ENCODE measurements around the gene GTF2H3. TPM values are rescaled to one million over a fixed set of nuclear protein-coding genes. Genes with fewer than 3 reads are reported as not detected.
A peak's percentile ranks its signal among the peaks of the same experiment; 100 is the strongest.

GTF2H3 gene
- total RNA-seq, 4 donors from 2014 or later, result 19.3 to 28.9 (median 25.2) TPM

- 84 to 100% methylated on average over 2 to 7 of the region's 13 CpGs for WGBS, 2 donors (ENCODE audit: low coverage in 1 of 2)
- no peak overlapping the region for H3K4me3 ChIP-seq
- H3K27ac ChIP-seq, result no peak overlapping the region
- H3K27me3 ChIP-seq, result no peaks in the 10 kb centered on the region
- peaks cover 0 to 6% (median 0%) of the 10 kb centered on the region in 3 donors for H3K4me1 ChIP-seq
- H3K9me3 ChIP-seq, result no peaks in the 10 kb centered on the region
- peaks cover 0 to 100% of the 10 kb centered on the region in 2 donors for H3K36me3 ChIP-seq
- ATAC-seq, result no peak
- TF ChIP-seq CTCF (IDR thresholded peaks at IDR 0.05), result no peak
- TF ChIP-seq POLR2A (IDR thresholded peaks at IDR 0.05), result no peak
- no peak for TF ChIP-seq POLR2AphosphoS5 (IDR thresholded peaks at IDR 0.05)
- no peak for TF ChIP-seq EP300 (IDR thresholded peaks at IDR 0.05)
These were observed 16.0 kb upstream of the GTF2H3 start for GRCh38 chr12:123617580-123617979.

- peaks cover 0 to 6% (median 0%) of the 10 kb centered on the region in 3 donors for H3K4me1 ChIP-seq
These were observed 12.5 kb upstream of the GTF2H3 start for GRCh38 chr12:123621101-123621500.

GRCh38 chr12:123621619-123622530, 11.8 kb upstream of the GTF2H3 start:
- Histone ChIP-seq H3K27ac (no peak overlapping the region), H3K36me3 (peaks cover 2 to 100% of the 10 kb centered on the region in 2 donors), H3K4me3 (no peak overlapping the region), H3K4me1 (peaks cover 0 to 6% (median 0%) of the 10 kb centered on the region in 3 donors), H3K27me3 (no peaks in the 10 kb centered on the region), H3K9me3 (no peaks in the 10 kb centered on the region)
- TF ChIP-seq POLR2AphosphoS5 (IDR thresholded peaks at IDR 0.05) (no peak), CTCF (IDR thresholded peaks at IDR 0.05) (no peak), EP300 (IDR thresholded peaks at IDR 0.05) (no peak), POLR2A (IDR thresholded peaks at IDR 0.05) (no peak)
- WGBS, 2 donors (ENCODE audit: low coverage in 1 of 2), result 75 to 78% methylated on average over 7 to 10 of the region's 15 CpGs
- no peak for ATAC-seq

More at GRCh38 chr12:123621101-123621500, 12.5 kb upstream of the GTF2H3 start:
- no peak for TF ChIP-seq POLR2A (IDR thresholded peaks at IDR 0.05)
- TF ChIP-seq POLR2AphosphoS5 (IDR thresholded peaks at IDR 0.05), result no peak
- H3K27me3 ChIP-seq, result no peaks in the 10 kb centered on the region
- ATAC-seq, result no peak
- peaks cover 2 to 100% of the 10 kb centered on the region in 2 donors for H3K36me3 ChIP-seq
- no peak overlapping the region for H3K4me3 ChIP-seq
- WGBS, 2 donors (ENCODE audit: low coverage in 1 of 2), result 58 to 65% methylated on average over 6 to 8 of the region's 8 CpGs
- H3K9me3 ChIP-seq, result no peaks in the 10 kb centered on the region
- no peak overlapping the region for H3K27ac ChIP-seq

- H3K9me3 ChIP-seq, result no peaks in the 10 kb centered on the region
- peaks cover 5 to 29% (median 13%) of the 10 kb centered on the region in 3 donors for H3K4me1 ChIP-seq
- no peak for TF ChIP-seq CTCF (IDR thresholded peaks at IDR 0.05)
- TF ChIP-seq POLR2AphosphoS5 (IDR thresholded peaks at IDR 0.05), result no peak
- no peak for TF ChIP-seq POLR2A (IDR thresholded peaks at IDR 0.05)
- TF ChIP-seq EP300 (IDR thresholded peaks at IDR 0.05), result no peak
- H3K4me3 ChIP-seq, result peak overlapping the region; percentile 63 to 67
- H3K27ac ChIP-seq, result peak overlapping the region; percentile 79 to 91 (median 84)
- no peak for ATAC-seq
- peaks cover 0 to 41% of the 10 kb centered on the region in 2 donors for H3K36me3 ChIP-seq
- H3K27me3 ChIP-seq, result no peaks in the 10 kb centered on the region
- WGBS, 2 donors (ENCODE audit: low coverage in 1 of 2), result 12 to 14% methylated on average over 10 to 18 of the region's 19 CpGs
These were observed 523 bp downstream of the GTF2H3 start for GRCh38 chr12:123634142-123634561.

- no peaks in the 10 kb centered on the region for H3K4me1 ChIP-seq
- no peak overlapping the region for H3K4me3 ChIP-seq
- peaks cover 0 to 79% of the 10 kb centered on the region in 2 donors for H3K36me3 ChIP-seq
- H3K9me3 ChIP-seq, result no peaks in the 10 kb centered on the region
- H3K27ac ChIP-seq, result no peak overlapping the region
- TF ChIP-seq POLR2A (IDR thresholded peaks at IDR 0.05) (no peak), CTCF (IDR thresholded peaks at IDR 0.05) (no peak), POLR2AphosphoS5 (IDR thresholded peaks at IDR 0.05) (no peak), EP300 (IDR thresholded peaks at IDR 0.05) (no peak)
- H3K27me3 ChIP-seq, result no peaks in the 10 kb centered on the region
- no peak for ATAC-seq
- 83 to 84% methylated on average over 5 to 6 of the region's 7 CpGs for WGBS, 2 donors (ENCODE audit: low coverage in 1 of 2)
These were observed 10.3 kb downstream of the GTF2H3 start for GRCh38 chr12:123643911-123644310.
